ENCODE data around the gene ARMH3.

ARMH3 gene

GRCh38 chr10:101892782-101893391 is 163.1 kb downstream of the ARMH3 start:
- no peak for DNase-seq

- peak; percentile 55 for DNase-seq
These were observed 166.4 kb downstream of the ARMH3 start for GRCh38 chr10:101889256-101890210.

- no peak for DNase-seq
These were observed 167.6 kb downstream of the ARMH3 start for GRCh38 chr10:101888251-101888949.

- DNase-seq = no peak
These were observed 168.2 kb downstream of the ARMH3 start for GRCh38 chr10:101887775-101888174.

GRCh38 chr10:101886521-101887312 is 169.3 kb downstream of the ARMH3 start:
- DNase-seq = no peak

GRCh38 chr10:101881036-101881774 is 174.8 kb downstream of the ARMH3 start:
- no peak for DNase-seq

- no peak for DNase-seq
These were observed 175.8 kb downstream of the ARMH3 start for GRCh38 chr10:101880232-101880573.

GRCh38 chr10:101879456-101880231 is 176.3 kb downstream of the ARMH3 start:
- no peak for DNase-seq

GRCh38 chr10:101878869-101879268 is 177.1 kb downstream of the ARMH3 start:
- no peak for DNase-seq

GRCh38 chr10:101875068-101875688 is 180.8 kb downstream of the ARMH3 start:
- DNase-seq = no peak

- DNase-seq = no peak
These were observed 181.7 kb downstream of the ARMH3 start for GRCh38 chr10:101874252-101874651.

- DNase-seq = no peak
These were observed 188.0 kb downstream of the ARMH3 start for GRCh38 chr10:101867931-101868330.

GRCh38 chr10:101859530-101859929 is 196.4 kb downstream of the ARMH3 start:
- no peak for DNase-seq

GRCh38 chr10:101858723-101859500 is 197.1 kb downstream of the ARMH3 start:
- DNase-seq = no peak

GRCh38 chr10:101857802-101858476 is 198.0 kb downstream of the ARMH3 start:
- DNase-seq = no peak

GRCh38 chr10:101856626-101857025 is 199.3 kb downstream of the ARMH3 start:
- DNase-seq = no peak

- no peak for DNase-seq
These were observed 204.4 kb downstream of the ARMH3 start for GRCh38 chr10:101851411-101852116.

GRCh38 chr10:101850749-101851148 is 205.2 kb downstream of the ARMH3 start:
- DNase-seq = no peak

- DNase-seq = no peak
These were observed 207.1 kb downstream of the ARMH3 start for GRCh38 chr10:101848894-101849351.
